ENCODE results near the gene RAB22A.

RAB22A gene

GRCh38 chr20:58416057-58416456 lies 106.5 kb downstream of the RAB22A start:
- no peak for TF ChIP-seq BACH2 (CRISPR knock-in tag; IDR thresholded peaks at IDR 0.05; ENCODE audit: borderline replicate concordance)
- no peak for TF ChIP-seq TOX (CRISPR knock-in tag; IDR thresholded peaks at IDR 0.05; ENCODE audit: borderline replicate concordance)
- TF ChIP-seq POU6F1 (CRISPR knock-in tag; IDR thresholded peaks at IDR 0.05; ENCODE audit: borderline replicate concordance, low read depth), result no peak
- no peak for TF ChIP-seq ZFP3 (CRISPR knock-in tag; IDR thresholded peaks at IDR 0.05)
- no peak for TF ChIP-seq ZNF8 (CRISPR knock-in tag; IDR thresholded peaks at IDR 0.05)
- TF ChIP-seq, protein P1, sequence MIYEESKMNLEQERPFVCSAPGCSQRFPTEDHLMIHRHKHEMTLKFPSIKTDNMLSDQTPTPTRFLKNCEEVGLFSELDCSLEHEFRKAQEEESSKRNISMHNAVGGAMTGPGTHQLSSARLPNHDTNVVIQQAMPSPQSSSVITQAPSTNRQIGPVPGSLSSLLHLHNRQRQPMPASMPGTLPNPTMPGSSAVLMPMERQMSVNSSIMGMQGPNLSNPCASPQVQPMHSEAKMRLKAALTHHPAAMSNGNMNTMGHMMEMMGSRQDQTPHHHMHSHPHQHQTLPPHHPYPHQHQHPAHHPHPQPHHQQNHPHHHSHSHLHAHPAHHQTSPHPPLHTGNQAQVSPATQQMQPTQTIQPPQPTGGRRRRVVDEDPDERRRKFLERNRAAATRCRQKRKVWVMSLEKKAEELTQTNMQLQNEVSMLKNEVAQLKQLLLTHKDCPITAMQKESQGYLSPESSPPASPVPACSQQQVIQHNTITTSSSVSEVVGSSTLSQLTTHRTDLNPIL (CRISPR knock-in tag; IDR thresholded peaks at IDR 0.05; ENCODE audit: low read depth), result no peak
- no peak for TF ChIP-seq ZFP30 (CRISPR knock-in tag; IDR thresholded peaks at IDR 0.05)
- no peak for TF ChIP-seq PPARA (CRISPR knock-in tag; IDR thresholded peaks at IDR 0.05; ENCODE audit: borderline replicate concordance)
- TF ChIP-seq PATZ1 (CRISPR knock-in tag; IDR thresholded peaks at IDR 0.05; ENCODE audit: borderline replicate concordance), result no peak
- no peak for TF ChIP-seq ESRRG (CRISPR knock-in tag; IDR thresholded peaks at IDR 0.05)
- TF ChIP-seq SNAI2 (CRISPR knock-in tag; IDR thresholded peaks at IDR 0.05), result no peak
- no peak for TF ChIP-seq CSDC2 (CRISPR knock-in tag; IDR thresholded peaks at IDR 0.05)
- no peak for TF ChIP-seq ISL1 (CRISPR knock-in tag; IDR thresholded peaks at IDR 0.05)
- TF ChIP-seq OSR1 (CRISPR knock-in tag; IDR thresholded peaks at IDR 0.05), result no peak
- no peak for ATAC-seq

GRCh38 chr20:58416835-58417234 lies 107.3 kb downstream of the RAB22A start:
- no peak for ATAC-seq
- TF ChIP-seq GLIS3 (CRISPR knock-in tag; IDR thresholded peaks at IDR 0.05) (no peak), TOX (CRISPR knock-in tag; IDR thresholded peaks at IDR 0.05; ENCODE audit: borderline replicate concordance) (no peak), TSHZ2 (CRISPR knock-in tag; IDR thresholded peaks at IDR 0.05) (no peak), CSDC2 (CRISPR knock-in tag; IDR thresholded peaks at IDR 0.05) (no peak), ZNF565 (CRISPR knock-in tag; conservative IDR thresholded peaks at IDR 0.05; ENCODE audit: low read depth) (no peak)

Data from SK-N-SH treated with all-trans-retinoic acid at 6 μM for 48 hours (cell line).